Karpas-422 (cell line): ENCODE results near the gene MRPS9. TPM values are rescaled to one million over a fixed set of nuclear protein-coding genes. Genes with fewer than 3 reads are reported as not detected.

Experiments
- DNase-seq: peaks from one replicate; pipeline ENCODE4 v3.0.0-alpha.2; 2015
- H2AFZ ChIP-seq: fragments of 200-600 bp; sonication (generic); 2 replicates; pipeline ENCODE4 v1.6.1; 2014; ENCODE audit warnings: antibody characterized with exemption, low read length, mixed read lengths
- H3K27ac ChIP-seq: fragments of 200-600 bp; sonication (generic); 2 replicates; pipeline ENCODE4 v1.5.1; 2014; ENCODE audit warnings: mild to moderate bottlenecking, low read length, moderate library complexity
- H3K27me3 ChIP-seq: fragments of 200-600 bp; sonication (generic); 2 replicates; pipeline ENCODE4 v1.6.1; 2014; ENCODE audit warnings: low read length, mixed read lengths
- H3K36me3 ChIP-seq: fragments of 200-600 bp; sonication (generic); 2 replicates; pipeline ENCODE4 v1.6.1; 2014; ENCODE audit warnings: low read length, mixed read lengths; ENCODE audit not compliant: insufficient read depth
- H3K4me1 ChIP-seq: fragments of 200-600 bp; sonication (generic); 2 replicates; pipeline ENCODE4 v1.6.1; 2014; ENCODE audit warnings: mild to moderate bottlenecking, low read length, mixed read lengths
- H3K4me2 ChIP-seq: fragments of 200-600 bp; sonication (generic); 2 replicates; pipeline ENCODE4 v1.6.1; 2014; ENCODE audit warnings: low read length, low read depth, mild to moderate bottlenecking; ENCODE audit not compliant: poor library complexity, severe bottlenecking
- H3K4me3 ChIP-seq: fragments of 200-600 bp; sonication (generic); 2 replicates; pipeline ENCODE4 v1.5.1; 2014; ENCODE audit warnings: mild to moderate bottlenecking, antibody characterized with exemption, low read length, mixed read lengths
- H3K79me2 ChIP-seq: fragments of 200-600 bp; sonication (generic); 2 replicates; pipeline ENCODE4 v1.6.1; 2014; ENCODE audit warnings: mild to moderate bottlenecking, low read length, mixed read lengths
- H3K9ac ChIP-seq: fragments of 200-600 bp; sonication (generic); 2 replicates; pipeline ENCODE4 v1.6.0; 2014; ENCODE audit warnings: low read length
- H3K9me2 ChIP-seq: fragments of 200-600 bp; sonication (generic), shearing (Covaris generic); replicated peaks from 2 replicates; pipeline ENCODE4 v1.6.0; 2014; ENCODE audit warnings: mild to moderate bottlenecking, low read length, moderate library complexity; ENCODE audit not compliant: insufficient read depth
- H3K9me3 ChIP-seq: fragments of 300-700, 200-600 bp; sonication (generic); 2 replicates; pipeline ENCODE4 v1.6.1; 2014; ENCODE audit warnings: low read length, mixed read lengths
- H4K20me1 ChIP-seq: fragments of 200-600 bp; sonication (generic); 2 replicates; pipeline ENCODE4 v1.6.1; 2014; ENCODE audit warnings: mild to moderate bottlenecking, antibody characterized with exemption, low read length, low read depth; ENCODE audit not compliant: insufficient read depth
- total RNA-seq: library from RNA; depleted of rRNA; stranded (reverse); fragments of >200 nt; shearing (Covaris generic); gene quantifications from 2 replicates; pipeline ENCODE4 v1.2.3, GENCODE V29; 2014; ENCODE audit warnings: low replicate concordance; rRNA removed

Gene MRPS9
- total RNA-seq: 24.5 and 64.1 TPM in 2 replicates

- H3K27ac ChIP-seq: peak within 1 kb of the TSS; percentile 7; the same call in 1 of the 2 replicates
- peaks cover 6% of the 10 kb centered on the region; the same call in 1 of the 2 replicates for H3K36me3 ChIP-seq
- no peaks in the 10 kb centered on the region for H3K9me3 ChIP-seq
- H3K9ac ChIP-seq: peak within 1 kb of the TSS; percentile 86
- H3K4me2 ChIP-seq: peak within 1 kb of the TSS; percentile 95
- H3K9me2 ChIP-seq: no peaks in the 10 kb centered on the region
- peak within 1 kb of the TSS; percentile 99 for H2AFZ ChIP-seq
- H3K4me1 ChIP-seq: peaks cover 50% of the 10 kb centered on the region
- no peaks in the 10 kb centered on the region for H3K27me3 ChIP-seq
- no peaks in the 10 kb centered on the region for H4K20me1 ChIP-seq
- DNase-seq: peak; percentile 99
- peak within 1 kb of the TSS; percentile 89 for H3K4me3 ChIP-seq
- H3K79me2 ChIP-seq: peaks cover 49% of the 10 kb centered on the region
These were observed at the start of gene MRPS9 for GRCh38 chr2:105037572-105038382. TSS of gene MRPS9 (plus strand) at chr2:105038069. CDS start at chr2:105038093, 24 bp downstream.

- Histone ChIP-seq H3K9me2 (no peaks in the 10 kb centered on the region), H3K4me1 (no peaks in the 10 kb centered on the region), H3K79me2 (no peaks in the 10 kb centered on the region), H3K9me3 (no peaks in the 10 kb centered on the region), H3K36me3 (no peaks in the 10 kb centered on the region), H3K27me3 (no peaks in the 10 kb centered on the region), H3K4me2 (no peak overlapping the region), H4K20me1 (no peaks in the 10 kb centered on the region), H3K27ac (no peak overlapping the region), H3K4me3 (no peak overlapping the region), H3K9ac (no peak overlapping the region), H2AFZ (no peak overlapping the region)
- no peak for DNase-seq
These were observed 32.5 kb upstream of the MRPS9 start for GRCh38 chr2:105005181-105005951.

- H3K4me3 ChIP-seq: no peak overlapping the region
- no peaks in the 10 kb centered on the region for H3K9me2 ChIP-seq
- DNase-seq: no peak
- H3K79me2 ChIP-seq: no peaks in the 10 kb centered on the region
- no peaks in the 10 kb centered on the region for H3K9me3 ChIP-seq
- H2AFZ ChIP-seq: no peak overlapping the region
- H3K4me1 ChIP-seq: no peaks in the 10 kb centered on the region
- H3K9ac ChIP-seq: no peak overlapping the region
- no peak overlapping the region for H3K27ac ChIP-seq
- H3K36me3 ChIP-seq: no peaks in the 10 kb centered on the region
- no peaks in the 10 kb centered on the region for H4K20me1 ChIP-seq
- no peaks in the 10 kb centered on the region for H3K27me3 ChIP-seq
- H3K4me2 ChIP-seq: no peak overlapping the region
These were observed 30.5 kb upstream of the MRPS9 start for GRCh38 chr2:105007367-105007766.

GRCh38 chr2:105032476-105032875 is 5.4 kb upstream of the MRPS9 start:
- no peaks in the 10 kb centered on the region for H3K36me3 ChIP-seq
- H3K4me2 ChIP-seq: no peak overlapping the region
- no peaks in the 10 kb centered on the region for H3K9me2 ChIP-seq

GRCh38 chr2:105034170-105034569 is 3.7 kb upstream of the MRPS9 start:
- H4K20me1 ChIP-seq: no peaks in the 10 kb centered on the region
- H3K9me3 ChIP-seq: no peaks in the 10 kb centered on the region
- no peaks in the 10 kb centered on the region for H3K9me2 ChIP-seq
- peaks cover 15% of the 10 kb centered on the region for H3K4me1 ChIP-seq
- no peak overlapping the region for H3K4me2 ChIP-seq
- H3K27ac ChIP-seq: no peak overlapping the region
- no peaks in the 10 kb centered on the region for H3K27me3 ChIP-seq
- no peaks in the 10 kb centered on the region for H3K36me3 ChIP-seq
- H2AFZ ChIP-seq: no peak overlapping the region
- DNase-seq: no peak
- no peak overlapping the region for H3K9ac ChIP-seq
- peaks cover 13% of the 10 kb centered on the region for H3K79me2 ChIP-seq
- H3K4me3 ChIP-seq: no peak overlapping the region

More at GRCh38 chr2:105032476-105032875, 5.4 kb upstream of the MRPS9 start:
- Histone ChIP-seq H3K9ac (no peak overlapping the region), H3K79me2 (no peaks in the 10 kb centered on the region), H4K20me1 (no peaks in the 10 kb centered on the region), H3K9me3 (no peaks in the 10 kb centered on the region), H3K4me3 (no peak overlapping the region), H2AFZ (no peak overlapping the region), H3K27ac (no peak overlapping the region), H3K27me3 (no peaks in the 10 kb centered on the region), H3K4me1 (peaks cover 8% of the 10 kb centered on the region)
- no peak for DNase-seq

- Histone ChIP-seq H3K9me3 (no peaks in the 10 kb centered on the region), H3K79me2 (peaks cover 56% of the 10 kb centered on the region)
These were observed 653 bp downstream of the MRPS9 start for GRCh38 chr2:105038383-105039061.

GRCh38 chr2:105039559-105039958 is 1.7 kb downstream of the MRPS9 start:
- peaks cover 66% of the 10 kb centered on the region for H3K79me2 ChIP-seq
- no peak overlapping the region for H2AFZ ChIP-seq
- H3K9me3 ChIP-seq: no peaks in the 10 kb centered on the region
- peak overlapping the region; percentile 95 for H3K4me2 ChIP-seq
- no peaks in the 10 kb centered on the region for H3K9me2 ChIP-seq
- H3K27ac ChIP-seq: no peak overlapping the region
- H3K4me3 ChIP-seq: peak overlapping the region; percentile 89; the same call in 1 of the 2 replicates
- H3K27me3 ChIP-seq: no peaks in the 10 kb centered on the region
- peaks cover 6% of the 10 kb centered on the region; the same call in 1 of the 2 replicates for H3K36me3 ChIP-seq
- no peaks in the 10 kb centered on the region for H4K20me1 ChIP-seq
- peak; percentile 31 for DNase-seq
- H3K9ac ChIP-seq: no peak overlapping the region
- H3K4me1 ChIP-seq: peaks cover 50% of the 10 kb centered on the region

More at GRCh38 chr2:105038383-105039061, 653 bp downstream of the MRPS9 start:
- H3K27ac ChIP-seq: peak overlapping the region; percentile 7; the same call in 1 of the 2 replicates
- H3K9me2 ChIP-seq: no peaks in the 10 kb centered on the region
- peak overlapping the region; percentile 86 for H3K9ac ChIP-seq
- H3K27me3 ChIP-seq: no peaks in the 10 kb centered on the region
- H3K36me3 ChIP-seq: peaks cover 6% of the 10 kb centered on the region; the same call in 1 of the 2 replicates
- no peaks in the 10 kb centered on the region for H4K20me1 ChIP-seq
- H3K4me2 ChIP-seq: peak overlapping the region; percentile 95
- peak overlapping the region; percentile 89 for H3K4me3 ChIP-seq
- H3K4me1 ChIP-seq: peaks cover 50% of the 10 kb centered on the region
- peak; percentile 50 for DNase-seq
- H2AFZ ChIP-seq: peak overlapping the region; percentile 88
